HG03354 (cell line): ENCODE results near the gene SORCS2.

Experiments
- ATAC-seq: cut with Tn5 transposase; IDR thresholded peaks from one replicate; pipeline ENCODE4 v1.9.1; 2021; ENCODE audit warnings: mild to moderate bottlenecking; ENCODE audit not compliant: unreplicated experiment, poor library complexity, severe bottlenecking

SORCS2 gene

GRCh38 chr4:7636240-7636508, 443.8 kb downstream of the SORCS2 start:
- no peak for ATAC-seq

GRCh38 chr4:7637139-7637538, 444.8 kb downstream of the SORCS2 start:
- ATAC-seq: no peak

GRCh38 chr4:7637971-7638370, 445.6 kb downstream of the SORCS2 start:
- ATAC-seq: no peak

DNA sequence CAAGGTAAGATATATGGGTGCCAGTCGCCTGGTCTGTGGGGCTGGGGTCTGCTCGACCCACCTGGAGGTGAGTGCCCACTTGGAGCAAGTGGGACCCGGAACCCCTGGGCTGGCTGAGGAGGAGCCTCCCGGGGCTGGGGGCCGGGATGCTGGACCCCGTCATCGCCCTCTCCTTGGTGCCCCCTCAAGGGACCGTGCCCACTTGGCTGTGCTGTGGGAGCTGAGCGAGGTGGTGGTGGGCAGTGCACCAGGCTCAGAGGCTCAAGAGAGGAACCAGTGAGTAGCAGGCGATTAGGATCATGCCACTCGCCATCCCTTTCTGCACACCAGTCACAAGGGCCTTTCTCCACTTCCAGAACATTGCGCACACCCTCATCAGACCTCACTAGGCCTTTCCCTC, 446.2 kb downstream of the SORCS2 start:
- ATAC-seq: no peak

DNA sequence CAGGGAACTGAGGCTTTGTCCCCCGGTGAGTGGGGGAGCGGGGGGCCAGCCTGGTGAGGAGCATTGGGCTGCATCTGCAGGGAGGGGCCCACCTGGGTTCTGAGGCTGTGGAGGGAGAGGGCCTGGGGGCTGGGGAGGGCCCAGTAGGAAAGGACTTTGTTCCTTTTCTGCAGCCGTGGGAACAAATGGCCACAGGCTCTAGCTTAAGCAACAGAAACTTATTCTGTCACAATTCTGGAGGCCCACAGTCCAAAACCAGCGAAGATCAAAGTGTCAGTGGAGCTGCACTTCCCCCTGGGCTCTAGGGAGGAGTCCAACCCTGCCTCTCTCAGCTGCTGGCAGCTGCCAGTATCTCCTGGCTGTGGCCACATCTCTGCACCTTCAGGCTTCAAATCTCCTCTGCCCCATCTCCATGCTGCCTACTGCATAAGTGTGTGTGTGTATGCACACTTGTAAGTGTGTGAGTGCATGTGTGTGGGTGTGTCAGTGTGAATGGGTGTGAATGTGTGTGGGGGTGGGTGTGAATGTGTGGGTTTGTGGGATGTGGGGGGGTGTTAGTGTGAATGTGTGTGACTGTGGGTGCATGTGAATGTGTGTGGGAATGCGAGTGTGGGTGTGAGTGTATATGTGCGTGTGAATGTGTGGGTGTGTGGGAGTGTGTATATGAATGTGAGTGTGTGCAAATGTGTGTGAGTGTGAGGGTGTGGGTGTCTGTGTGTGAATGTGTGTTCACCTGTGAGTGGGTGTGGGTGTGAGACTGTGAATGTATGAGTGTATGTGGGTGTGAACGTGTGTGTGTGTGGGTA, 446.8 kb downstream of the SORCS2 start:
- no peak for ATAC-seq

DNA sequence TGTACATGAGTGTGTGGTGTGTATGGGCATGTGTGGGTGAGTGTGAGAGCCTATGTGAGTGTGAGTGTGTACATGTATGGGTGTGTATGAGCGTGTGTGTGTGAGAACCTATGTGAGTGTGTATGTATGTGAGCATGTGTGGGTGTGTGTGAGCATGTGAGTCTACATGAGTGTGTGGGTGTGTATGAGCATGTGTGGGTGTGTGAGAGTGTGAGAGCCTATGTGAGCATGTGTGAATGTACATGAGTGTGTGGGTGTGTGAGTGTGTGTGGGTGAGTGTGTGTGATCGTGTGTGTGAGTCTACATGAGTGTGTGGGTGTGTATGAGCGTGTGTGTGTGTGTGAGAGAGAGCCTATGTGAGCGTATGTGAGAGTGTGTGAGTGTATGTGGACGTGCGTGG, 447.8 kb downstream of the SORCS2 start:
- no peak for ATAC-seq

DNA sequence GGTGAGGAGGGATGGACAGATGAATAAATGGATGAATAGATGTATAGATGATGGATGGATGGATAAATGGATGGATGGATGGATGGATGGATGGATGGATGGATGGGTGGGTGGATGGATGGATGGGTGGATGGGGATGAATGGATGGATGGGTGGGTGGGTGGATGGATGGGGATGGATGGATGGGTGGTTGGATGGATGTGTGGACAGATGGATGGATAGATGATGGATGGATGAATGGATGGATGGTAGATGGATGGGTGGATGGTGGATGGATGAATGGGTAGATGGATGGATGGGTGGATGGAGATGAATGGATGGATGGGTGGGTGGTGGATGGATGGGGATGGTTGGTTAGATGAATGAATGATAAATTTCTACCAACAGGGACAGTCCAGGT, 449.4 kb downstream of the SORCS2 start:
- ATAC-seq: no peak

DNA sequence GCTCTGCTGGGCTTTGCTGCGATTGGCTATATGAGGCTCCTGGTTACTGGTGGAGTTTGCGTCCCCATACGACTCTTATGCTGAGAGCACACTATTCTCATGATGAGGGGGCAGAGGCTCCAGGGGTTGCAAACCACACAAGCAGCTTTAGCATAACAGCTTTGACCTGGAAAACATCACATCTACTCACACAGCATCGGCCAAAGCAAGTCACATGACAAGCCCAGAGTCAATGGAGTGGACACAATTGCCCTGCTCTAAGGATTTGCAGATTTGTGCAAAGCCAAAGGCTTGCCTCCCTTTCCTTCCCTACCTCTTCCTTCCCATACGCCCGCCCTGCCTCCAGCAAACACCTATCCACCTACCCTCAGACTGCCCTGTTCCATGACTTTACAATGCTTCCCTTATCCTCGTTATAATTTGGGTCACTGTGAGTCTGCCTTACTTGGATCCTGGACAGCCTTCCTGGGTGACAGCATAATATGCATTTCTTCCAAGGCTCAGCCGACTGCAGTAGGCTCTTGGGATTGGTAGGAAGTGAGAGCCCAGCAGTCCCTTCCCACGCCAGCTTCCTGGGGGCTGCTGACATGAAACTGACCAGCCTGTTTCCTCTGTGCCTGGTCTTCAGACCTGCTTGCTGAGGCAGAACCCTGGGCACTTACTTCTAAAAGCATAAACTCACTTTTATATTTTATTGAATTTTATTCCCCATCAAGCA, 450.6 kb downstream of the SORCS2 start:
- ATAC-seq: no peak

DNA sequence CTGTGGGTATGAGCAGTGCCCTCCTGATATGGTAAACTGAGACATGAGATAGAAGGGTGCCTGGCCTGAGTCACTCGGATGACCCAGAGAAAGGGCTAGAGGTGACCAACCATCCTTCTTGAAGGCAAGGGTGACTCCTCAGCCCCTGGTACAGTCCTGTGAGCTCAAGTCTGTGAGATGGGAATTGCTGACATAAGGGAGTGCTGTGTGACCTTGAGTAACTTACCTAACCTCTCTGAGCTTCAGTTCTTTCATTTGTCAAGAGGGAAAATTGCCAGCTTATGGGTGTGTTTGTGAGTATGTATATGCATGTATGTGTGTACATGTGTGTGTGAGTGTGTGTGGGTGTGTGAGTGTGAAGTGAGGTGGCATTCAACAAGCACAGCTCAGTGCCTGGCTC, 452.8 kb downstream of the SORCS2 start:
- no peak for ATAC-seq

DNA sequence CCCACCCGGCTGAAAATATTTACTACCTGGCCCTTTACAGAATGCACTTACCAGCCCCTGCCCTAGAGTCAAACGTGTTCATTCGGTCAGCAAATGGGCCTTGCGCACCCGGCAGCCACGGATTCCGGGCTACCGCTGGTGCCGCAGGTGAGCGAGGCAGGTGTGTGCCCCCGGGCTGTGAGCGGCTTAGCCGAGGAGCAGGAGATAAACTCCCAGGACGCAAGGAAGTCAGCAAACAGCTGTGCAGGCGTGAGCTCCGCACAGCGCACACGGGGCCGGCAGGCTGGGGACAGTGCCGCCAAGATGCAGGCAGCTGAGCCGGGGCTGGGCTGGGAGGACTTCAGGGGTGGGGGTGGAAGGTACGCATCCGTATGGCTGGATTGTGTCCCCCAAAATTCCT, 453.6 kb downstream of the SORCS2 start:
- ATAC-seq: no peak

DNA sequence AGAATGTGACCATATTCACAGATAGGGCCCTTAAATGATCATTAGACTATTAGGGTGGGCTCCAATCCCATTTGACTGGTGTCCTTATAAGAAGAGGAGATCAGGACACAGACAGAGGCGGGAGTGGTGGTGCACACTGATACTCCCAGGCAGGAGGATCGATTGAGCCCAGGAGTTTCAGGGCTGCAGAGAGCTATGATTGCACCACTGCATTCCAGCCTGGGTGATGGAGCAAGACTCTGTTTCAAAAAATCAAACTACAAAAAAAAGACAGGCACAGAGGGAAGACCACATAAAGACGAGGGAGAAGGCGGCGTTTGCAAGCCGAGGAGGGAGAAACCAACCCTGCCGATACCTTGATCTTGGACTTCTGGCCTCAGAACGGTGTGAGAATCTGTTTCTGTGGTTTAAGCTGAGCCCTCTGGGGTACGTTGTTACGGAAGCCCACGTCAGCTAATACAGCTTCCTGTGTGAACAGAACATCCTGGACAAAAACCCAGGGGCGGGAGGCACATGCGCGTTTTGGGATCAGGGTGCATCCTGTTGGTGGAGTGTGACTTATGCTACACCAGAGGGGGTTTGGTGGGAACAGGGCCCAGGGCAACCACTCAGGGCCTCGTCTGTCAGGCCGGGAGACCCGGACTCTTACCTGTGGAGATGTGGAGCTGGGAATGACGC, 454.2 kb downstream of the SORCS2 start:
- no peak for ATAC-seq

DNA sequence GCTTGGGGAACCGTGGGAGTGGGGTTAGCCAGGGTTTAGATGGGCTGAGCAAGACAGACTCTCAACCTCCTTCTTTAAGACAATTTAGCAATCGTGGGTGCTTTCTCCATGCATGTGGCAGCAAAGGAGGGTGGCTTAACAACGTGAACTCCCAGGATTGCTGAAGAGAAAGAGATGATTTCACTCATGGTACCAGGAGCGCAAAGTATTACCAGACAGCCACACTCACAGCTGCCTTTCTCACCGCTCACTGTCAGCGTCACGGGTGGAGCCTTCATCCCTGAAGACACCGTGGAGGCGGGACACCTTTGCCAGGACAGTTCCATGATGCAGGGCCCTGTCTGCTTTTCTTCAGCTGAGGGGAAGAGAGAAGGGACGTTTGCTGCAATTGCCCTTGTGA, 454.8 kb downstream of the SORCS2 start:
- no peak for ATAC-seq

GRCh38 chr4:7647600-7648543, 455.5 kb downstream of the SORCS2 start:
- ATAC-seq: no peak

GRCh38 chr4:7648544-7649395, 456.4 kb downstream of the SORCS2 start:
- no peak for ATAC-seq

DNA sequence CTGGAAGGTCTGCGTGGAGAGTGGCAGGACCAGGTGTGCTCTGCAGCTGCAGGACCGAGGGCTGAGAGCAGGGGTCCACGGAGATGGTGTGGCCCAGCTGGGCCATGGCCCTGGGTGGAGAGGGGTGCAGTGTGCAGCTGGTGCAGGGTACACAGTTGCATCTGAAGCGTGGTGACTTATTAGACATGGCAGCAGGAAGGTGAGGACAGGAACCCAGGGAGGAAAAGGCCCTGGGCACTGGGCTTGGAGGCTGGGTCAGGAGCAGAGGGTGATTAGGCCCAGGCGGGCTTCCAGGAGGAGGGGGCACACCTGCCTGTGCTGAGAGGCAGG, 457.0 kb downstream of the SORCS2 start:
- no peak for ATAC-seq

GRCh38 chr4:7649741-7650531, 457.6 kb downstream of the SORCS2 start:
- ATAC-seq: no peak

- no peak for ATAC-seq
These were observed 458.5 kb downstream of the SORCS2 start for GRCh38 chr4:7650606-7651385.

- ATAC-seq: no peak
These were observed 459.2 kb downstream of the SORCS2 start for GRCh38 chr4:7651461-7651921.
